IPS-18a (cell line): Measurements from ENCODE around the gene NXPH1.

Source experiments
- H3K27ac ChIP-seq: one replicate; pipeline ENCODE4 v1.5.1; 2013; ENCODE audit warnings: low read length
- H3K27me3 ChIP-seq: one replicate; pipeline ENCODE4 v1.6.1; 2013; ENCODE audit warnings: mild to moderate bottlenecking, low read length; ENCODE audit not compliant: control insufficient read depth, insufficient read depth
- H3K36me3 ChIP-seq: one replicate; pipeline ENCODE4 v1.6.1; 2013; ENCODE audit warnings: low read depth, low read length; ENCODE audit not compliant: control insufficient read depth
- H3K4me1 ChIP-seq: one replicate; pipeline ENCODE4 v1.6.1; 2013; ENCODE audit warnings: low read depth, low read length; ENCODE audit not compliant: control insufficient read depth
- H3K4me3 ChIP-seq: one replicate; pipeline ENCODE4 v1.5.1; 2013; ENCODE audit warnings: low read length
- H3K9ac ChIP-seq: one replicate; pipeline ENCODE4 v1.6.1; 2013; ENCODE audit warnings: mild to moderate bottlenecking, low read length, moderate library complexity
- H3K9me3 ChIP-seq: one replicate; pipeline ENCODE4 v1.6.1; 2013; ENCODE audit warnings: low read depth, low read length; ENCODE audit not compliant: control insufficient read depth

NXPH1 gene

GRCh38 chr7:8481096-8481495 lies 47.7 kb downstream of the NXPH1 start:
- Histone ChIP-seq H3K4me3 (no peak overlapping the region), H3K4me1 (no peaks in the 10 kb centered on the region), H3K9me3 (no peaks in the 10 kb centered on the region), H3K36me3 (no peaks in the 10 kb centered on the region), H3K27ac (no peak overlapping the region), H3K9ac (no peak overlapping the region), H3K27me3 (no peaks in the 10 kb centered on the region)

- Histone ChIP-seq H3K36me3 (no peaks in the 10 kb centered on the region), H3K9me3 (no peaks in the 10 kb centered on the region), H3K27ac (no peak overlapping the region), H3K27me3 (no peaks in the 10 kb centered on the region), H3K9ac (no peak overlapping the region), H3K4me3 (no peak overlapping the region), H3K4me1 (no peaks in the 10 kb centered on the region)
Observed at GRCh38 chr7:8481752-8482446, 48.5 kb downstream of the NXPH1 start.

- H3K27ac ChIP-seq, result no peak overlapping the region
- no peak overlapping the region for H3K4me3 ChIP-seq
- no peaks in the 10 kb centered on the region for H3K36me3 ChIP-seq
- no peaks in the 10 kb centered on the region for H3K27me3 ChIP-seq
- no peak overlapping the region for H3K9ac ChIP-seq
- H3K4me1 ChIP-seq, result no peaks in the 10 kb centered on the region
- no peaks in the 10 kb centered on the region for H3K9me3 ChIP-seq
Observed at GRCh38 chr7:8490391-8491045, 57.1 kb downstream of the NXPH1 start.

- H3K4me1 ChIP-seq, result no peaks in the 10 kb centered on the region
- no peaks in the 10 kb centered on the region for H3K9me3 ChIP-seq
- no peaks in the 10 kb centered on the region for H3K36me3 ChIP-seq
- H3K4me3 ChIP-seq, result no peak overlapping the region
- H3K27me3 ChIP-seq, result no peaks in the 10 kb centered on the region
- H3K27ac ChIP-seq, result no peak overlapping the region
- no peak overlapping the region for H3K9ac ChIP-seq
Observed at GRCh38 chr7:8491106-8491505, 57.7 kb downstream of the NXPH1 start.

- H3K27me3 ChIP-seq, result no peaks in the 10 kb centered on the region
- no peaks in the 10 kb centered on the region for H3K4me1 ChIP-seq
- H3K27ac ChIP-seq, result no peak overlapping the region
- H3K4me3 ChIP-seq, result no peak overlapping the region
- no peaks in the 10 kb centered on the region for H3K9me3 ChIP-seq
- no peaks in the 10 kb centered on the region for H3K36me3 ChIP-seq
- no peak overlapping the region for H3K9ac ChIP-seq
Observed at GRCh38 chr7:8491544-8492489, 58.4 kb downstream of the NXPH1 start.

- Histone ChIP-seq H3K27ac (no peak overlapping the region), H3K9ac (no peak overlapping the region), H3K27me3 (no peaks in the 10 kb centered on the region), H3K36me3 (no peaks in the 10 kb centered on the region), H3K9me3 (no peaks in the 10 kb centered on the region), H3K4me3 (no peak overlapping the region), H3K4me1 (no peaks in the 10 kb centered on the region)
Observed at GRCh38 chr7:8499128-8499527, 65.7 kb downstream of the NXPH1 start.

GRCh38 chr7:8500286-8500685 lies 66.9 kb downstream of the NXPH1 start:
- Histone ChIP-seq H3K4me1 (no peaks in the 10 kb centered on the region), H3K9me3 (no peaks in the 10 kb centered on the region), H3K27me3 (no peaks in the 10 kb centered on the region), H3K36me3 (no peaks in the 10 kb centered on the region), H3K27ac (no peak overlapping the region), H3K4me3 (no peak overlapping the region), H3K9ac (no peak overlapping the region)

GRCh38 chr7:8507566-8507965 lies 74.2 kb downstream of the NXPH1 start:
- Histone ChIP-seq H3K9ac (no peak overlapping the region), H3K27me3 (no peaks in the 10 kb centered on the region), H3K9me3 (no peaks in the 10 kb centered on the region), H3K4me1 (no peaks in the 10 kb centered on the region), H3K36me3 (no peaks in the 10 kb centered on the region), H3K27ac (no peak overlapping the region), H3K4me3 (no peak overlapping the region)

GRCh38 chr7:8509621-8510020 lies 76.2 kb downstream of the NXPH1 start:
- no peak overlapping the region for H3K4me3 ChIP-seq

GRCh38 chr7:8511855-8512254 lies 78.4 kb downstream of the NXPH1 start:
- no peaks in the 10 kb centered on the region for H3K9me3 ChIP-seq
- H3K27me3 ChIP-seq, result no peaks in the 10 kb centered on the region
- no peaks in the 10 kb centered on the region for H3K36me3 ChIP-seq
- H3K27ac ChIP-seq, result no peak overlapping the region
- no peaks in the 10 kb centered on the region for H3K4me1 ChIP-seq
- no peak overlapping the region for H3K9ac ChIP-seq
- H3K4me3 ChIP-seq, result no peak overlapping the region

More at GRCh38 chr7:8509621-8510020, 76.2 kb downstream of the NXPH1 start:
- Histone ChIP-seq H3K36me3 (no peaks in the 10 kb centered on the region), H3K9ac (no peak overlapping the region), H3K27ac (no peak overlapping the region), H3K4me1 (no peaks in the 10 kb centered on the region), H3K9me3 (no peaks in the 10 kb centered on the region), H3K27me3 (no peaks in the 10 kb centered on the region)

GRCh38 chr7:8514781-8515519 lies 81.5 kb downstream of the NXPH1 start:
- H3K9me3 ChIP-seq, result no peaks in the 10 kb centered on the region
- H3K4me1 ChIP-seq, result no peaks in the 10 kb centered on the region
- no peak overlapping the region for H3K4me3 ChIP-seq
- H3K27me3 ChIP-seq, result no peaks in the 10 kb centered on the region
- no peaks in the 10 kb centered on the region for H3K36me3 ChIP-seq
- no peak overlapping the region for H3K27ac ChIP-seq
- no peak overlapping the region for H3K9ac ChIP-seq
